DMS114 treated with DMSO at 0.1 percent for 48 hours (cell line): Measurements from ENCODE around the gene THG1L.
A peak's percentile ranks its signal among the peaks of the same experiment; 100 is the strongest.

Experiments
- DNase-seq: peaks from one replicate; lab custom pipeline; 2025; ENCODE audit not compliant: unreplicated experiment; lab: John Stamatoyannopoulos, UW

Gene THG1L

DNA sequence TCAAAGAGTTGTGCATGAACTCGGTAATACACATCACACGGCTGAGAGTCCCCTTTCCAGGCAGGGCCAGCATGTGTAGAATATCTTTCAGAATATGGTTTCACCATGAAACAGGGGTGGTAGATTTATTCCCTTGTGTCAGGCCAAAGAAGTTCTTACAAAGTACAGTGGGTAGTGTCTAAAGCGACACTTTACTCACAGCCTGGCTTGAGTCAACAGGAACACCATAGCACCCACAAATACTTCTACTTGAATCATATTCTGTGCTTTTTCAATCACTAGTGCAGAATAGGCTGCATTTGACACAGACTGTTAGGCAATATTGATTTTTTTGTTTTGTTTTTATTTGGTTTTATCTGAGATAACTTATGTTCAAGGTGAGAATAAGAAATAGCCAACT, 24.9 kb downstream of the THG1L start:
- no peak for DNase-seq

DNA sequence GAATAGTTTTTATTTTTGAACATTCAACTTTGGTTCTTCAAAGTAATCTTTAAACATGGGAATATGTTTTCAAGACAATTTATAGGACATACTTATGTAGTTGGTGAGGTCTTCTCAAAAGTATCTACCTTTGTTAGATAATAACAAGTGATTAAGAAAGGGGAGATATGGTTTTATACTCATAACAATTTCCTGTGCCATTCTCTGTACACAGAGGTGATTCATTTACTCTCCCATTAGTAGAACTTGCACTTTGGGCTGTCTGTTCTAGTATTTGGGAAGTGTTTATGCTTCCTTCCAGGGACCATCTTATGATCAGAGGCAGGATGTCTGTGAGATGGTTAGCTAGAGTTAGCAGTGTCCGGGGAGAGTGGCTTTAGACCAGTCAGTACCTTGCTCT, 27.5 kb downstream of the THG1L start:
- DNase-seq = no peak

DNA sequence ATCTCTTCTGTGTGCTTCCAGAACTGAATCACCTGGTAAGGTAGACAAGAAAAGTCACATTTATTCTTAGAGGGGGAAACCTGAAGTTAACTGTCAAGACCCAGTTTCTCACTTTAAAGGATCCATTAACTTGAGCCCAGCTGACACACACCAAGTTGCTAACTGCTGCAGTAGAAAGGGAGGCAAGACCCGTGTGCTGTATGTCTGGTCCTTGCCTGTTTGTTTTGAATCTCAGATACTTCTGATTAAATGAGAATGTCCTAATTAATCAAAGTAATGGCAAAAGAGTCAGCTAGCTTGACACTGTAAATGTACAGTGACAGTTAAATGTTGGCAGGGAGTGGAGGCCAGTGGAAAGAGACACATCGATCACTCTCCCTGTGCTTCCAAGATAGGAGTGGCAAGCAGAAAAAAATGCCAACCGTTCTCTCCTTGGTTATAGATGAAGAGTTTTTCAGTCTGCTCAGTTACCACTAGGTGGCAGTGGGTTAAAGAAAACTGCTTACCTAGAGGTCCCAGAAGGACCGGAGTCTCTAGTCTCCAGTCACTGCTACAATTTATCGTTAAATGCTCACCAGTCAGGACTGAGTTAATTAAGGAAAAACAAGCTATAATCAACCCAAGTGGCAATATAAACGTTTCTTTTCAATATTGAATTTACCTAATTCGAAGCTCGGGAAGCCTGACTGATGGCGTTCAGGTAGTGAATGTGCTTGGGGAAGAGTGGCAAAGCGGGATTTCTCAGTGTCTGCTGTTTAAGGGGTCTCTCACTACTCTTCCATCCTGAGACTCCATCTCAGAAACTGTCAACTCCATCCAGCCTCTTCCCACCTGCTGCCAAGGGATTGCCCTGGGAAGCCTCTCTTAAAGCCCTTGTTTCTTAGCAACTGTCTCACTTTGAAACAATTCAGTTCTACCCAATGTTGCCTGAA, 30.7 kb downstream of the THG1L start:
- peak; percentile 79 for DNase-seq

DNA sequence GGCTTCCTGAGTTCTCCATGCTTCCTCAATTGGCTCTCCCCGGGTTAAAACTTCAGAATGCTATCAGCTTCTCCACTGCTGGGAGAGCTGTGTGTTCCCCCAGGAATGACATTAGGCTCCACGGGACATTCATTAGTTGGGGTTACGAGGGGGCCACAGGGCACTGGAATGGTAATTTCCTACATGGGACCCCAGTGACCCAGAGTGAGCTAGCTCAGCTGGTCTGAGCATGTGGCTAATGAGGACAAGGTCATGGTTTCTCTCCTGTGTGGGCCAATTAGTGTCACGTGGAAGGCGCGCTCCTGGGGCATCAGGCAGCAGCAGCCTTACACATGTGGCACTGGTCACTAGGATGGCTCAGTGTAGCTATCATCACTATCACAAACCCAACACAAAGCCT, 33.3 kb downstream of the THG1L start:
- DNase-seq = no peak

DNA sequence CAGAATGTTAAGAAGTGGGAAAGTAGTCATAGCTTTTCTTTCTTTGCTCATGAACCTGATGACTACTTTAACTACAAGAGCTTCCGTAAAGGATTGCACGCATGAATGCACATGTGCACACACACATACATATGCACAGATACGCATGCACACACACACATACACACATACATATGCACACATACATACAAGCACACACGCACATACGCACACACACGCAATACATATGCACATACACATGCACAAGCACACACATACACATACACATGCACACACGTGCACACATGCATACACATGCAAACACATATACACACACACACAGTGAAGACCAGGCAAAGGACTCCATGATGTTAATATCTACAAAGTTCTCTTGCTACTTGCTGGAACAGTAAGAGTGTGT, 35.2 kb downstream of the THG1L start:
- no peak for DNase-seq

DNA sequence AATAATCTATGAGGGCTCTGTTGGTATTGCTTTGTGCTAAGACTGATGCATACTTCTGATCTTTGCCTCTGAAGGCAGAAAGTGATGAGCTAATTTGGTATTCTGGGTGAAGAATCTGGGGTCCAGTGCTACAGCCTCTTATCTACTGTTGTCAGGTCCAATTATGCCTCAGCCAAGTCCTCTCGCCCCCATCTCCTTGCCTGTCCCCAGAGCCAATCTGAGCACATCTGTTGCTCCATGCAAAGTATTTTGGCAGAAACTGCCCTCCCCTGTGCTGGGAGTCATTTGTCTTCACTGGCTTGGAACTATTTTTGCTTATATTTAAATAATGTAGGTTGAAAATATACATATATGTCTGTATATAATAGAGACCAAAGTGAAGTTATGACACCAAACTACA, 35.7 kb downstream of the THG1L start:
- no peak for DNase-seq

DNA sequence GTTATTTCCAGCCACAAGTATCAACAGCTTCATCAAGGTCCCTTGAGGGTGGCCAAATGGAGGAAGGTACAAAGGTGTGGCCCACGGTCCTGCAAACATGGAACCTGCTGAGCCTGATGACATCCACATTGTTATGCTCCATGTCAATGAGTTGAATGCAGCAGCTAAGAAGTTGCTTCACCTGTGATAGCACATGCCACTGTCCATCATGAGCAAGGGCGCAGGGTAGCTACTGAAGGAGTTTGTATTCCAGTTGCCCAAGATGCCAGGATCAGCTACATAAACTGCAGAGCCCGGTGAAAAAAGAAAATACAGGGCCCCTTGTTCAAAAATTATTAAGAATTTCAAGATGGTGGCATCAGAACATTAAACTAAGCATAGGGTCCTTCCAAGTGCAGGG, 36.5 kb downstream of the THG1L start:
- no peak for DNase-seq

DNA sequence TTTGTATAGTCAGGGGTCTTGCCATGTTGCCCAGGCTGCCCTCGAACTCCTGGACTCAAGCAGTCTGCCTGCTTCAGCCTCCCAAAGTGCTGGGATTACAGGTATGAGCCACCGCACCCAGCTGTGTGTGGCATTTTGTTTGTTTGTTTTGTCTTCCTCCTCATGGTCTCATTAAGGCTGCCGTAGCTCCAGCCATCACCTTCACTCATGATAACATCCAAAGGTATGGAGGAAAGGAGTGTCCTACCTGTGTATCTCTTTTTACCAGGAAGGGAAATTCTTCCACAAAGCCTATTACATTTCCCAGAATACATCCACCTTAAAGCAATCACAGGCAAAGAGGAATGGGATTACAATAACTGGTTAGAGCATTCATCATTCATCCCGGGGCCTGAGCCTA, 39.4 kb downstream of the THG1L start:
- DNase-seq = no peak

DNA sequence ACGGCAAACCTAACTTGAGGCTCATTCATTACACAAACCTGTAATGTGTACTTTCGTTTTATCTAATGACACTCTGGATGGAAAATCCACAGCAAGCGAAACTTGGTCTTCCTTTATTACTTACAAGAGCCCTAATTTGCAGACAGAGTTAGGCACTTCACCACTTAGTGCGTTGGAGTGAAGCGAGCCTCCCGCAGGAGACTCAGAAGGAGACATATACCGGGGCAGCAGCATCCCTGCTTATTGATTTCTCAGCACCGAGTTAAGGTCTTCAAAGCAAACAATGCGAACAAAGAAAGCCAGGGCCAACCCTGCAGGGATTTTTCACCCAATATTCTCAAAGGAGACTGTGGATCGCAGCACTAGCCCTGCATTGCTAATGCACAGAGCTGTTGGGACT, 40.9 kb downstream of the THG1L start:
- no peak for DNase-seq

DNA sequence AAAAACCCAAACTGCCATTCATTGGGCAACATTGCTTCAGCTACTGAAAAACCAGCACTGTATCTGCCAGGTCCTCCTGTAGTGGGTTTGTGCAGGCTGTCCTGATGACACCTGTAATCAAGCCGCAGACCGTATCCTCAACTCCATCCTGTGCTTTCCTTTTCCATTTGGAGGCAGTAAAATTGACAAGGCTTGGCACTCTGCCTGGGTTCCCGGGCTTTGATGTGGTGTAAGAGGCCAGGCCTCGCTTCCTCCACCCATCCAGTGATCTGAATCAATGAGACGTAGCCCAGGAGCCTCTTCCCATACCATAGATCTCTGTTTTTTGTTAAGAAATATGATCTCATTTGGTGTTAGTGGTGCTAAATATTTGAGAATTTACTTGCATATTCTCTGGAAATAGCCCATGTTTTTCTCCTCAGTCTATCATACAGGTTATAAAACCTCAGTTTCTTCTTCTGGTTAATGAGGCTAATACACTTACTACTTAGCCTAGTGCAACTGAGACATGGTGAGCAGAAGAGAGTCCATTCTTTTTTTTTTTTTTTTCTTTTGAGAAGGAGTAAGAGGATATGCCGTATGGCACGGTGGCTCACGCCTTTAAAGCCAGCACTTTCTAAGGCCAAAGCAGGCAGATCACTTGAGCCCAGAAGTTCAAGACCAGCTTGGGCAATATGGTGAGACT, 47.0 kb downstream of the THG1L start:
- no peak for DNase-seq

DNA sequence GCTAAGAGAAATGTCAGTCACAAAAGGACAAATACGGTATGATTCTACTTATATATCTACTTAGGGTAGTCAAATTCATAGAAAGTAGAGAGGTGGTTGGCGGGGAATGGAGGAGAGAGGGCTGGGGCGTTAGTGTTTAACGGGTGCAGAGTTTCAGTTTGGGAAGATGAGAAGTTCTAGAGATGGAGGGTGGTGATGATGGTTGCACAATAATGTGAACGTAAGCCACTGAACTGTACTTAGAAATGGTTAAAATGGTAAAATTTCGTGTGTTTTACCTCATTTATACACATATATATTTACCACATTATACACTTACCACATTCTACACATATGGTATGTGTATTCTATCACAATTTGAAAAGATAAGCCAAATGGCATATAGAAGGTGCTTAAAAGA, 48.0 kb downstream of the THG1L start:
- DNase-seq = no peak

DNA sequence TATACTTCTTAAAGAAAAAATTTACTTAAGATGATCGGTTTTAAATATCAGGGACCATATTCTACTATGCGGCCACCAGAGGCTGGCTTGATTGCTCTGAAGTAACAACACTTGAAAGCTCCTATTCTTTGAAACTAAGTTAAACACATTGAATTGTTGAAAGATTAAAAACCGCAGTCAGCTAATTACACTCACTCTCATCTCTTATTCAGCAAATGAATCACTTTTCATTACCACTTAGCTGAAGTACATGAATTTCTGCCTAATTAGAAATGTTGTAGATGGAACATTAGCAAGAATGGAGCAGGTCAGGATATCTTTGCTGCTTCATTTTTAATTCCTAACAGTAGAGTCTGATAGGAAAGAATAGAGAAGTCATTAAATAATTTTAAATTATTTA, 54.6 kb downstream of the THG1L start:
- DNase-seq = no peak
